DOHH2 (cell line): Measurements from ENCODE around the gene INTS6L.

Experiments
- H3F3A ChIP-seq: fragments of 200-600 bp; sonication (generic), shearing (Covaris generic); 2 replicates; pipeline ENCODE4 v1.6.0; 2016; ENCODE audit warnings: antibody characterized with exemption, mild to moderate bottlenecking; ENCODE audit not compliant: control insufficient read depth, insufficient read depth
- H3K27ac ChIP-seq: fragments of 200-600 bp; sonication (generic); 2 replicates; pipeline ENCODE4 v1.5.1; 2014; ENCODE audit warnings: low read depth, mild to moderate bottlenecking, low read length, moderate library complexity
- H3K27me3 ChIP-seq: fragments of 200-600 bp; sonication (generic); 2 replicates; pipeline ENCODE4 v1.6.1; 2014; ENCODE audit warnings: mild to moderate bottlenecking, low read length, mixed read lengths; ENCODE audit not compliant: control insufficient read depth
- H3K36me3 ChIP-seq: fragments of 200-600 bp; sonication (generic); 2 replicates; pipeline ENCODE4 v1.6.1; 2014; ENCODE audit warnings: mild to moderate bottlenecking, low read length, moderate library complexity, mixed read lengths; ENCODE audit not compliant: control insufficient read depth
- H3K4me1 ChIP-seq: fragments of 200-600 bp; sonication (generic); 2 replicates; pipeline ENCODE4 v1.6.1; 2014; ENCODE audit warnings: mild to moderate bottlenecking, low read length, mixed read lengths; ENCODE audit not compliant: control insufficient read depth
- H3K4me2 ChIP-seq: fragments of 200-600 bp; sonication (generic); 2 replicates; pipeline ENCODE4 v1.6.0; 2014; ENCODE audit warnings: mild to moderate bottlenecking, low read length, moderate library complexity
- H3K4me3 ChIP-seq: fragments of 200-600 bp; sonication (generic); 2 replicates; pipeline ENCODE4 v1.5.1; 2014; ENCODE audit warnings: mild to moderate bottlenecking, low read length, mixed read lengths
- H3K79me2 ChIP-seq: fragments of 200-600 bp; sonication (generic); 2 replicates; pipeline ENCODE4 v1.6.1; 2014; ENCODE audit warnings: mild to moderate bottlenecking, low read length, mixed read lengths; ENCODE audit not compliant: control insufficient read depth
- H3K9me2 ChIP-seq: fragments of 200-600 bp; sonication (generic); replicated peaks from 2 replicates; pipeline ENCODE4 v1.6.1; 2014; ENCODE audit warnings: mild to moderate bottlenecking, low read length, mixed read lengths; ENCODE audit not compliant: control insufficient read depth
- H3K9me3 ChIP-seq: fragments of 200-600 bp; sonication (generic); 2 replicates; pipeline ENCODE4 v1.6.1; 2014; ENCODE audit warnings: antibody characterized with exemption, low read length, mixed read lengths; ENCODE audit not compliant: control insufficient read depth, insufficient read depth
- H4K20me1 ChIP-seq: fragments of 200-600 bp; sonication (generic); 2 replicates; pipeline ENCODE4 v1.6.0; 2014; ENCODE audit warnings: low read depth, mild to moderate bottlenecking, antibody characterized with exemption, low read length, moderate library complexity; ENCODE audit not compliant: control insufficient read depth, insufficient read depth
- EZH2phosphoT487 ChIP-seq: fragments of 200-600 bp; sonication (generic); IDR thresholded peaks from 2 replicates; pipeline ENCODE4 v1.6.1; 2017; ENCODE audit warnings: borderline replicate concordance, mild to moderate bottlenecking, antibody characterized with exemption, low read length, moderate library complexity, mixed read lengths
- TF ChIP-seq, protein P1 (sequence below): fragments of 200-600 bp; sonication (generic); IDR thresholded peaks from one replicate; pipeline ENCODE4 v1.5.1; 2014; ENCODE audit warnings: antibody characterized with exemption, mild to moderate bottlenecking, low read depth, low read length; ENCODE audit not compliant: poor library complexity, severe bottlenecking

Gene INTS6L

DNA sequence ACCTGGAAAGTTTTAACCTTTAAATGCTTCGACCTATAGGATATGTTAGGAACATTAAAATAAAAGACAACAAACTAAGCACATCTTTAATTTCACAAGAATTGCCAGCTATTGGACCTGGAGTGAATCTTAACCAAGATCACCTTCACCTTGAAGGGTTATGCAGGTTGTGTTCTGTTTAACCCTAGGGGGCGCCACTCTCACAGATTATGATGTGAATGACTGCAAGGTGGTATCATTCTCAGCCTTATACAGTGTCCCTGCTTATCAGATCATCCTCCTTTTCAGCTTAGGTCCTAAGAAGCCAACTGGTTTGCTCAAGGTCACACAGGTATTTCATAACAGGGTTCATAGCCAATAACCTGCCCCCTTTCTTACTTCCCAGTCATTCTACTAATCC lies 23.5 kb downstream of the INTS6L start:
- TF ChIP-seq, protein P1, sequence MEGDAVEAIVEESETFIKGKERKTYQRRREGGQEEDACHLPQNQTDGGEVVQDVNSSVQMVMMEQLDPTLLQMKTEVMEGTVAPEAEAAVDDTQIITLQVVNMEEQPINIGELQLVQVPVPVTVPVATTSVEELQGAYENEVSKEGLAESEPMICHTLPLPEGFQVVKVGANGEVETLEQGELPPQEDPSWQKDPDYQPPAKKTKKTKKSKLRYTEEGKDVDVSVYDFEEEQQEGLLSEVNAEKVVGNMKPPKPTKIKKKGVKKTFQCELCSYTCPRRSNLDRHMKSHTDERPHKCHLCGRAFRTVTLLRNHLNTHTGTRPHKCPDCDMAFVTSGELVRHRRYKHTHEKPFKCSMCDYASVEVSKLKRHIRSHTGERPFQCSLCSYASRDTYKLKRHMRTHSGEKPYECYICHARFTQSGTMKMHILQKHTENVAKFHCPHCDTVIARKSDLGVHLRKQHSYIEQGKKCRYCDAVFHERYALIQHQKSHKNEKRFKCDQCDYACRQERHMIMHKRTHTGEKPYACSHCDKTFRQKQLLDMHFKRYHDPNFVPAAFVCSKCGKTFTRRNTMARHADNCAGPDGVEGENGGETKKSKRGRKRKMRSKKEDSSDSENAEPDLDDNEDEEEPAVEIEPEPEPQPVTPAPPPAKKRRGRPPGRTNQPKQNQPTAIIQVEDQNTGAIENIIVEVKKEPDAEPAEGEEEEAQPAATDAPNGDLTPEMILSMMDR: peak; percentile 56
- no peak for TF ChIP-seq EZH2phosphoT487
- H4K20me1 ChIP-seq: no peaks in the 10 kb centered on the region
- H3K4me3 ChIP-seq: peak overlapping the region; percentile 28; the same call in 1 of the 2 replicates
- H3K4me1 ChIP-seq: peaks cover 18% of the 10 kb centered on the region
- no peaks in the 10 kb centered on the region for H3K79me2 ChIP-seq
- H3K9me3 ChIP-seq: no peaks in the 10 kb centered on the region
- H3K27ac ChIP-seq: no peak overlapping the region
- H3K4me2 ChIP-seq: peak overlapping the region; percentile 54
- no peaks in the 10 kb centered on the region for H3K9me2 ChIP-seq
- no peaks in the 10 kb centered on the region for H3K27me3 ChIP-seq
- H3F3A ChIP-seq: no peaks in the 10 kb centered on the region
- H3K36me3 ChIP-seq: peaks cover 6% of the 10 kb centered on the region

DNA sequence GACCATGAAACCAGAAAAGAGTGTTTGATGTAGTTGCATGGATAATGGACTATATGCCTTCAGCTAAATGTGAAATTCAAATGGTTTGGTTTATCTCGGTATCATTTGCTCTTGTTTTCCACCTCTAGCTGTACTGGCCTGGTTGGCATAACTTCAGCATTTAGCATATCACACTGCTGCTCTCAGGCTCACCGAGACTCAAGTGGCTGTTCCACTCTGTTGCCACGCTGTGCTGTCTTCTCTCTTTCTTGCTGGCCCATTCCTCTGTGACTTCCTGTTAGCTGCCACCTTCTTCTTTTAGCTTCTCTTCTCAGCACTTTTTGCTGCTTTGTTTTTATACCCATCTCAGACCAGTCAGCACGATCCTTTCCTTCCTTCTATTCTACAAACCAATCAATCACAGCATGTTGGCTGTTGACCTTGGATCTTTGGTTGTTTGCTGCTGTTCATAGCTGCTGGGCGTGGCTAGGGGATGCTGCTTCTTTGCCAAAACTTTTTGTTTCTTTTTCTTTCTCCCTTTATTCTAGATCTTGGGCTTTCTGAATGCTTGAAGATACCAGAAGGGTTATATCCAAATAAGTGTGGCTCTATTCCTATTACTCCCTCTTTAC lies 24.0 kb downstream of the INTS6L start:
- Histone ChIP-seq H3K4me2 (peak overlapping the region; percentile 54), H3K27me3 (no peaks in the 10 kb centered on the region), H3F3A (no peaks in the 10 kb centered on the region), H3K79me2 (no peaks in the 10 kb centered on the region), H3K9me3 (no peaks in the 10 kb centered on the region), H3K36me3 (peaks cover 6% of the 10 kb centered on the region), H4K20me1 (no peaks in the 10 kb centered on the region), H3K4me1 (peaks cover 18% of the 10 kb centered on the region), H3K4me3 (peak overlapping the region; percentile 28; the same call in 1 of the 2 replicates), H3K27ac (no peak overlapping the region), H3K9me2 (no peaks in the 10 kb centered on the region)
- no peak for TF ChIP-seq EZH2phosphoT487
- TF ChIP-seq, protein P1: no peak

DNA sequence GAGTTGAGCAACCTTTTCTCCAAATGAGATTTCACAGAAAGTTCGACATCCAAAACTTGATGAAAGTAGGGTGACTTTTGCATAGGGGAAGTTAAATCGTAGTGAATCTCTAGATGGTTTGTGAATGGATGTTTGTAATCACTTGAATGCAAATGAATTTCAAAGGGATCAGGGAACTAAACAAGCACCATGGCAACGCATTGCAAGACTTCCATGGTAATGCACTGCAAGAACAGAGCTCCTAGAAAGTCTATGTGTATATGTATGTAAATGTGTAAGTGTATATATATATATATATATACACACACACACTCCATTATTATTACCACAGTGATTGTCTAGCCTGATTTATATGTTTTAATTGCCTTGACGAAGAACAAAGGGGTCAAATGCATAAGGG lies 27.3 kb downstream of the INTS6L start:
- Histone ChIP-seq H3K4me1 (peaks cover 18% of the 10 kb centered on the region), H3K79me2 (no peaks in the 10 kb centered on the region), H3K27me3 (no peaks in the 10 kb centered on the region), H4K20me1 (no peaks in the 10 kb centered on the region), H3K4me2 (no peak overlapping the region), H3K9me2 (no peaks in the 10 kb centered on the region), H3K27ac (no peak overlapping the region), H3K4me3 (no peak overlapping the region), H3K9me3 (no peaks in the 10 kb centered on the region), H3K36me3 (peaks cover 10% of the 10 kb centered on the region), H3F3A (no peaks in the 10 kb centered on the region)
- TF ChIP-seq EZH2phosphoT487: no peak
- TF ChIP-seq, protein P1: no peak
